Erythroblast (primary cell): ENCODE results near the gene KRTAP10-11.

Experiments used
- GATA1 ChIP-seq: IDR thresholded peaks from 2 replicates; pipeline ENCODE4 v1.6.1; 2011; ENCODE audit warnings: low read depth, mild to moderate bottlenecking, control low read depth, low read length, moderate library complexity
- POLR2A ChIP-seq: IDR thresholded peaks from 2 replicates; pipeline ENCODE4 v1.6.1; 2011; ENCODE audit warnings: mild to moderate bottlenecking, low read length

GRCh38 chr21:44696572-44696971 lies 50.4 kb downstream of the KRTAP10-11 start:
- no peak for TF ChIP-seq POLR2A
- TF ChIP-seq GATA1: no peak
